Bronchial epithelial cell (primary cell): ENCODE data around the gene DAAM1. TPM values are rescaled to one million over a fixed set of nuclear protein-coding genes. Genes with fewer than 3 reads are reported as not detected.

ENCODE experiments used
- DNase-seq: peaks from one replicate; pipeline ENCODE4 v3.0.0-alpha.2; 2010; ENCODE audit warnings: low read depth
- FAIRE-seq: peaks from 2 replicates; lab custom pipeline; 2011; peaks lifted over from hg19 to GRCh38; lab: Jason Lieb, UNC
- H3K27me3 ChIP-seq: 2 replicates; pipeline ENCODE4 v1.5.1; 2011; ENCODE audit warnings: low read length; ENCODE audit not compliant: control insufficient read depth, insufficient read depth
- H3K36me3 ChIP-seq: 2 replicates; pipeline ENCODE4 v1.5.1; 2011; ENCODE audit warnings: low read length; ENCODE audit not compliant: control insufficient read depth, insufficient read depth
- H3K4me3 ChIP-seq: 2 replicates; pipeline ENCODE4 v1.5.1; 2011; ENCODE audit warnings: mild to moderate bottlenecking, low read depth, low read length, control low read depth
- total RNA-seq: library from RNA; depleted of rRNA; stranded (reverse); fragments of >200 nt; gene quantifications from 2 replicates; pipeline ENCODE4 v1.2.1, GENCODE V29; 2014
- TF ChIP-seq, protein P1 (sequence below): IDR thresholded peaks from 2 replicates; pipeline ENCODE4 v1.5.1; 2011; ENCODE audit warnings: mild to moderate bottlenecking, moderate library complexity, low read length, control low read depth, inconsistent platforms; ENCODE audit not compliant: insufficient read depth, severe bottlenecking

Gene DAAM1
- total RNA-seq, 1 donor from 2014 or later: 16.6 TPM

GRCh38 chr14:59370158-59370742, 181.8 kb downstream of the DAAM1 start:
- no peak overlapping the region for H3K4me3 ChIP-seq
- DNase-seq (no peak), FAIRE-seq (no peak)
- TF ChIP-seq, protein P1, sequence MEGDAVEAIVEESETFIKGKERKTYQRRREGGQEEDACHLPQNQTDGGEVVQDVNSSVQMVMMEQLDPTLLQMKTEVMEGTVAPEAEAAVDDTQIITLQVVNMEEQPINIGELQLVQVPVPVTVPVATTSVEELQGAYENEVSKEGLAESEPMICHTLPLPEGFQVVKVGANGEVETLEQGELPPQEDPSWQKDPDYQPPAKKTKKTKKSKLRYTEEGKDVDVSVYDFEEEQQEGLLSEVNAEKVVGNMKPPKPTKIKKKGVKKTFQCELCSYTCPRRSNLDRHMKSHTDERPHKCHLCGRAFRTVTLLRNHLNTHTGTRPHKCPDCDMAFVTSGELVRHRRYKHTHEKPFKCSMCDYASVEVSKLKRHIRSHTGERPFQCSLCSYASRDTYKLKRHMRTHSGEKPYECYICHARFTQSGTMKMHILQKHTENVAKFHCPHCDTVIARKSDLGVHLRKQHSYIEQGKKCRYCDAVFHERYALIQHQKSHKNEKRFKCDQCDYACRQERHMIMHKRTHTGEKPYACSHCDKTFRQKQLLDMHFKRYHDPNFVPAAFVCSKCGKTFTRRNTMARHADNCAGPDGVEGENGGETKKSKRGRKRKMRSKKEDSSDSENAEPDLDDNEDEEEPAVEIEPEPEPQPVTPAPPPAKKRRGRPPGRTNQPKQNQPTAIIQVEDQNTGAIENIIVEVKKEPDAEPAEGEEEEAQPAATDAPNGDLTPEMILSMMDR: no peak
- no peaks in the 10 kb centered on the region for H3K36me3 ChIP-seq
- H3K27me3 ChIP-seq: no peaks in the 10 kb centered on the region

DNA sequence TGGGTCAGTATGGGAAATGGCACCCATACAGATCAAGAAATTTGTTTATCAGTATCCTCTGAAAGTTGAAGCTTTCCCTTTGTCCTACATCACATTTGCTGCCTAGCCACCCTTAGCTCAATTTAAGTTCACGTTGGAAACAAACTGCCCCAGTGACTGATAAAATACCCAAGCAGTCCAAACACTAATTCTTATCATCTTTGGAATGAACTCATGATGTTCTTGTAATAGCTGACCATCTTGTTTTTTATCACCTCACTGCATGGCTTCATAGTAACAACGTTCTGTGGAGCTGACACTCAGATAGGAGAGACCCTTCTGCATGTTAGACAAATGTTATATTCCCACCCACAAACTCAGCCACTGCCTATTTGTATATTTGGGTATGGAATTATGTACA, 183.3 kb downstream of the DAAM1 start:
- TF ChIP-seq, protein P1: no peak
- DNase-seq: no peak
- H3K27me3 ChIP-seq: no peaks in the 10 kb centered on the region
- H3K36me3 ChIP-seq: no peaks in the 10 kb centered on the region
- FAIRE-seq: no peak
- no peak overlapping the region for H3K4me3 ChIP-seq

DNA sequence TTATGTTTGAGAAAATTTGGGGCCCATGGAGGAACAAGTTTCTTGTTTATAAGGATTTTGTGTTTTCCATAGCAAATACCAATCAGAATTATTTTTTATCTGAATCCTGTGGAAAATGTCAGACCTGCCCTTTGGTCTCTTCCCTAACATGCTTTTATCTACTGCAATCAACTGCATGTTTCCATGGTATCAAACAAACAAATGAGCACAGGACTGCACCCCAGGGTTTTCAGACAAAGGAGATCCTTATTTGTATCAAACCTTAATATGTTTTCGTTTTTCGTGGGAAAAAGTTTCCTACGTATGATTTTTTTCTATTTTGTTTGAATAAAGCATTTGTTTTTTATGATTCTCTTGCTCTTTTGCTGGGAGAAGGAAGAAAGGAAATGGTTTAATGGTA, 185.6 kb downstream of the DAAM1 start:
- no peaks in the 10 kb centered on the region for H3K27me3 ChIP-seq
- FAIRE-seq: no peak
- TF ChIP-seq, protein P1: no peak
- no peak for DNase-seq
- H3K4me3 ChIP-seq: no peak overlapping the region
- no peaks in the 10 kb centered on the region for H3K36me3 ChIP-seq

DNA sequence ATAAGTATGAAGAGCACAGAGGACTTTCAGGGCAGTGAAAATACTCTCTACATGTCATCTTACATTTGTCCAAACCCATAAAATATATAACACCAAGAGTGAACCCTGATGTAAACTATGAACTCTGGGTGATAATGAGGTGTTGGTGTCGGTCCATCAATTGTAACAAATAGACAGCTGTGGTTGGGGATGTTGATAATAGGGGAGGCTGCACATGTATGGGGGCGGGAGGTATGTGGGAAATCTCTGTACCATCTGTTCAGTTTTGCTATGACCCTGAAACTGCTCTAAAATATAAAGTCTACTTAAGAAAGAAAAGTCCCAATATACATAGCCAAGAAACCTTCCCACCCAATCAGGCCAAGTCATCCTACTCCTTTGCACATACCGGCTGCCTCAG, 188.2 kb downstream of the DAAM1 start:
- Histone ChIP-seq H3K4me3 (no peak overlapping the region), H3K36me3 (no peaks in the 10 kb centered on the region), H3K27me3 (no peaks in the 10 kb centered on the region)
- DNase-seq (no peak), FAIRE-seq (no peak)
- TF ChIP-seq, protein P1: no peak

- FAIRE-seq: no peak
- DNase-seq: no peak
- Histone ChIP-seq H3K27me3 (no peaks in the 10 kb centered on the region), H3K4me3 (no peak overlapping the region), H3K36me3 (no peaks in the 10 kb centered on the region)
- TF ChIP-seq, protein P1: no peak
Measured at GRCh38 chr14:59377491-59377890, 189.0 kb downstream of the DAAM1 start.
